Astrocyte of the cerebellum (primary cell): ENCODE results near the gene TMEM79.

Experiments used
- DNase-seq: peaks from one replicate; pipeline ENCODE4 v3.0.0-alpha.2; 2011; ENCODE audit warnings: low read depth
- H3K4me3 ChIP-seq: 2 replicates; pipeline ENCODE4 v1.5.1; 2011; ENCODE audit warnings: mild to moderate bottlenecking, low read depth, low read length, moderate library complexity
- in situ Hi-C: cut with HindIII; loops from 2 replicates; pipeline ENCODE4 v1.10.0; 2017; ENCODE audit warnings: low sequenced_read_pairs
- TF ChIP-seq, protein P1 (sequence below): IDR thresholded peaks from 2 replicates; pipeline ENCODE4 v1.5.1; 2012; ENCODE audit warnings: low read length, low read depth, moderate library complexity, mild to moderate bottlenecking; ENCODE audit errors: missing control alignments

TMEM79 gene

DNA sequence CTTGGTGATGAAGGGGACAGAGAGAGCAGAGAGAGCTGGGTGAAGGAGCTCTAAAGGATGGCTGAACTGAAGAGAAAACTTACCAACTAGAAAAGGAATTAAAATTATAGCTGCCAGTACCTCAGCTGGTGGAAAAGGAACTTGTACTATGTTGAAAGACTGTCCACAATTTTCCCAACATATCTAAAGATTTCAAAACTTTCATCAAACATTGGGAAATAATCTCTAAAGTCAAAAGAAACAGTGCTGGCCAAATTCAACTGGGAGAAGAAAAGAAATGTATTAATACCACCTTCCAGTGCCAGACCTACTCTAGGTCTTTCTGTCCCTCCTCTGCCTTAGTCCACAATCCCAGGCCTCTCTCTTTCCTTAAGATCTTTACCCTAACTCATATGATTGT is 7.6 kb upstream of the TMEM79 start:
- no peak for DNase-seq

DNA sequence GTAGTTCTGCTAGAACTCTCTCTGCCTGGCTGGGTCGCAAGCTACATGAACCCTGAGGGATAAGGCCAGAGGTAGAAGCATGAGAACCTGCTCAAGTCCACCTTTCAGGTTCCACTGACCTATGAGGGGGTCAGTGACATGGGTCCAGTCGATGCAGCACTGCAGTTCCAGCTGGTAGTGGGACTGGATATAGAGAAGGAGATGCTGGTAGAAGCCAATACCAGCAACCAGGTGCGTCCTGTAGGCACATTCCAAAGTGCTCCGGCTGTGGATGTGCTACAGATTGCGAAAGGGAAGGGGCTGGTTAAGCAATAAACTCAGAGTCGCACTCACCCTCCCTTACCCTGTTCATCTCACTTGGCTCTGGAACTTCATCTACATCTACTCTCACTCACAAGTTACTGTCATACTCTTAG is 7.2 kb upstream of the TMEM79 start:
- TF ChIP-seq, protein P1, sequence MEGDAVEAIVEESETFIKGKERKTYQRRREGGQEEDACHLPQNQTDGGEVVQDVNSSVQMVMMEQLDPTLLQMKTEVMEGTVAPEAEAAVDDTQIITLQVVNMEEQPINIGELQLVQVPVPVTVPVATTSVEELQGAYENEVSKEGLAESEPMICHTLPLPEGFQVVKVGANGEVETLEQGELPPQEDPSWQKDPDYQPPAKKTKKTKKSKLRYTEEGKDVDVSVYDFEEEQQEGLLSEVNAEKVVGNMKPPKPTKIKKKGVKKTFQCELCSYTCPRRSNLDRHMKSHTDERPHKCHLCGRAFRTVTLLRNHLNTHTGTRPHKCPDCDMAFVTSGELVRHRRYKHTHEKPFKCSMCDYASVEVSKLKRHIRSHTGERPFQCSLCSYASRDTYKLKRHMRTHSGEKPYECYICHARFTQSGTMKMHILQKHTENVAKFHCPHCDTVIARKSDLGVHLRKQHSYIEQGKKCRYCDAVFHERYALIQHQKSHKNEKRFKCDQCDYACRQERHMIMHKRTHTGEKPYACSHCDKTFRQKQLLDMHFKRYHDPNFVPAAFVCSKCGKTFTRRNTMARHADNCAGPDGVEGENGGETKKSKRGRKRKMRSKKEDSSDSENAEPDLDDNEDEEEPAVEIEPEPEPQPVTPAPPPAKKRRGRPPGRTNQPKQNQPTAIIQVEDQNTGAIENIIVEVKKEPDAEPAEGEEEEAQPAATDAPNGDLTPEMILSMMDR: no peak
- DNase-seq: no peak
- in situ Hi-C loops: no loop called here
- no peak overlapping the region for H3K4me3 ChIP-seq

More for the DNA sequence above, 7.6 kb upstream of the TMEM79 start:
- TF ChIP-seq, protein P1: no peak
- no peak overlapping the region for H3K4me3 ChIP-seq
- in situ Hi-C loops: no loop called here

DNA sequence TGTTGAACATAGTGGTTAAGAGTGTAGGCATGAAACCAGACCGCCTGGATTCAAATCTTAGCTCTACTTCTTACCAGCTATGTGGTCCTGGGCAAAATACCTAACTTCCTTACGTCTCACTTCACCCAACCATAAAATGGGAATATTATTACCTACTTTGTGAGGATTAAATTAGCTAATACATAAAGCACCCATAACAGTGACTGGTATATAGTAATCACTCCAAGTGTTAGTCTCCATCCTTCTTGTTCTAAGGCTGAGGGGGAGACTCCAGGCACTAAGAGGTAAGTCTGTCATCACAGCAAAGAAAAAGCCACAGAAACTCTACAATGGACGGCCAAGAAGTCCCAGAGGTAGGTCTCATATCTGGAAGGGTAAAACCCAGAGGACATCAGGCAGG is 4.3 kb upstream of the TMEM79 start:
- TF ChIP-seq, protein P1: no peak
- H3K4me3 ChIP-seq: no peak overlapping the region
- DNase-seq: no peak
- in situ Hi-C loops: loop anchor here (5.0 kb wide), 1 partner anchor 143 kb away; no protein-coding TSS in a partner anchor

DNA sequence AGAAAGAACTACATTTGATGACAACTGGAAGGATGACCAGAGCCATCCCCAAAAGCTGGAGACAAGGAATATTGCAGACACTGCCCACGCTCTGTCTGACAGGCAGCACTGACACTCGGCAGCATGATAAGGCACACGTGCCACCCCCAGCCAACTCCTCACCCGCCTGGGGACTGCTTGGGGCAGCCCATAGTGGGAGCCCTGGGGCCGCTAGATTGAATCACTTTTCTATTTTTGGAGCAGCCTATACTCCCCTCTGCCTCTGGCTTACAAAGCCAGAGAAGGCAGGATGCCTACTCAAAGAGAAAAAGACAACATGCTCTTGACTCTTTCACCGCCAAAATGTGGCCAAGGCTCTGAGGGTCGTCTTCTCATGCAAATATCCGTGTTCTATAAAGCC is 2.8 kb upstream of the TMEM79 start:
- DNase-seq: no peak

DNA sequence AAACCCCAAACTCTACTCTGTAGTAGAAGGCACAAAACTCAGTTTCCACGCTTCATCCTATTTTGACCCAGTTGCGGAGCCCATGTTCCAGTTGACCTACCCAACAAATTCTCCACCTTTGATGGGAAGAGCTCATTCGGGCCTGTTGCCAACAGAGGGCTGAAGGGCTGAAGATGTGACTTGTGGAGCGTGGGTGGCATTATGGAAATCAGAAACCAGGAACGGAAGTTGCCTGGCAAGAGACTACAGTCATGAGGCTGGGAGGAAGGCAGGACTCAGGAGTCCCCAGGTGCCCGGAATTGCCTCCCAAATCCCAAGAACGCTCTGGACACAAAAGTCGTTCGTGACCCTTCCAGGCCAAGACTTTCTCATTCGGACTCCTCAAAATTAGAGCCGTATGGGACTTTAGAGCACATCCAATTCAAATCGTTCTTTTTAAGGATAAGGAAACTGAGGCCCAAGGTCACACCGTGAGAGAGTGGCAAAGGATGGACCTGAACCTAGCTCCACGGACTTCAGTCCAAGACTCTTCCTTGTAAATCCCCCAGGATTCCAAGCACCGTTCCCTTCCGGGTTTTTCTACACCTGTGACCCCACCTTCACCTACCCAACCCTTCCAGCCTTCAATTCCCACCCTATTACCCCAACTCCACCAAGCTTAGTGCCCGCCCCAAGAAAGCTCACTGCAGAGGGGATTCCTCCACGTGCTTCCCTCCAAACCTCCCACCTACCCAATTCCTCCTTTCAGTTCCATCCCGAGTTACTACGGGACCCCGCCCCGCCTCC is 2.2 kb upstream of the TMEM79 start:
- DNase-seq: no peak
- TF ChIP-seq, protein P1: no peak
- in situ Hi-C loops: loop anchor here (5.0 kb wide), 1 partner anchor 145 kb away; no protein-coding TSS in a partner anchor
- peak overlapping the region; percentile 64 for H3K4me3 ChIP-seq

More for the DNA sequence above, 2.8 kb upstream of the TMEM79 start:
- TF ChIP-seq, protein P1: no peak
- peak overlapping the region; percentile 64 for H3K4me3 ChIP-seq
- in situ Hi-C loops: loop anchor here (5.0 kb wide), 1 partner anchor 144 kb away; no protein-coding TSS in a partner anchor

DNA sequence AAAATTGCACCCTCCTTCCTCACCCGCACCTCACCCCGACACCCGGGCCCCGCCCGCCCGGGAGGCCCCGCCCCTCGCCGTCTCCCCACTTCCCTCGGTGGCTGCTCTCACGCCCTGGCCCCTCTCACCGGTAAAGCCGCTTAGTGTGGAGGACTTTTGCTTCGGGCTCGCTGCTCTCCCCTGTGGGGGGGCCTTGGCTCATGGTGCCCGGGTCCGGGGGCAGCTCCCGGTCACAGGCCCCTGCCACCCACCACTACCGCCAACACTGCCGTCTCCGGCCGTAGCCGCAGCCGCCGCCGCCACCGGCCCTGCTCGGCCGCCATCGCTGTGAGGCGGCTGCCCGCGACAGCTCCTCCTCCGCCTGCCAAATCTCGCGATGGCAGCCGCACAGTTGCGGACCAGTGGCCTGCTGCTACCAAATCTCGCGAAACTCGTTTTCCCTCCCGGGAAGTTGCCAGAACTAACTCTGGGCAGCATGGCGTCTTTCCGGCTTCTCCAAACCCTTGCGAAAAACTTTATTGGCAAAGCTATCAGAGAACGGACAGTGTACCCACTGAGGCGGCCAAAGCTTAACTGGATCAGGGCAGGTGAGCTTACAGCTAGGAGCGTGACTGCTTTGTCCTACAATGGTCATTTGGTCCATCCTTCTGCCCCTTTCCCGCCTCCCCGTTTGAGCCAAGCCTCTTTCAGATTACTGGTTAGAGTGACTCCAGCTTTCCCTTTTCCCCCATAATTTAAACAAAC is 1.5 kb upstream of the TMEM79 start, which contains the start of gene SMG5:
Gene SMG5, minus strand, starts transcription at position 347 of the 744 bp plus-strand sequence. Its CDS starts 145 bp downstream, at position 202.
- TF ChIP-seq, protein P1: no peak
- in situ Hi-C loops: loop anchor here (5.0 kb wide), 1 partner anchor 145 kb away; no protein-coding TSS in a partner anchor
- DNase-seq: peak; percentile 98

More for the DNA sequence above, 1.5 kb upstream of the TMEM79 start, which contains the start of gene SMG5:
- peak within 1 kb of the TSS; percentile 64 for H3K4me3 ChIP-seq
